DND-41 (cell line): ENCODE results near the gene SUB1.
A peak's percentile ranks its signal among the peaks of the same experiment; 100 is the strongest.

Source experiments
- ATAC-seq: fragments of 200-7000 bp; cut with Tn5 transposase; 3 replicates; pipeline ENCODE4 v1.9.1; 2021; ENCODE audit warnings: low read depth; ENCODE audit not compliant: insufficient read depth
- DNase-seq: peaks from one replicate; pipeline ENCODE4 v3.0.0-alpha.2; 2020
- H2AFZ ChIP-seq: 2 replicates; pipeline ENCODE4 v1.6.0; 2012; ENCODE audit warnings: low read depth, low read length
- H3K27ac ChIP-seq: 2 replicates; pipeline ENCODE4 v1.5.1; 2012; ENCODE audit warnings: low read length, inconsistent platforms
- H3K27me3 ChIP-seq: fragments of 200-600 bp; sonication (generic); 2 replicates; pipeline ENCODE4 v1.6.0; 2012; ENCODE audit warnings: low read length, mild to moderate bottlenecking, inconsistent platforms; ENCODE audit not compliant: insufficient read depth, poor library complexity
- H3K36me3 ChIP-seq: 2 replicates; pipeline ENCODE4 v1.5.1; 2012; ENCODE audit warnings: low read length, inconsistent platforms; ENCODE audit not compliant: insufficient read depth
- H3K4me1 ChIP-seq: 2 replicates; pipeline ENCODE4 v1.5.1; 2012; ENCODE audit warnings: mild to moderate bottlenecking, low read length; ENCODE audit not compliant: insufficient read depth
- H3K4me2 ChIP-seq: 2 replicates; pipeline ENCODE4 v1.6.0; 2012; ENCODE audit warnings: mild to moderate bottlenecking, moderate library complexity, low read length, inconsistent platforms; ENCODE audit not compliant: insufficient read depth
- H3K4me3 ChIP-seq, 2 experiments: fragments of 200-600 bp in 1 of 2; shearing (Covaris generic) in 1 of 2; 2 replicates each; pipeline ENCODE4 v1.5.1; 2012 to 2016; ENCODE audit warnings: inconsistent platforms in 2 of 2, low read length in 2 of 2, mild to moderate bottlenecking in 2 of 2, low read depth in 1 of 2, moderate library complexity in 1 of 2
- H3K79me2 ChIP-seq: 2 replicates; pipeline ENCODE4 v1.6.0; 2012; ENCODE audit warnings: low read length, inconsistent platforms; ENCODE audit not compliant: insufficient read depth
- H3K9ac ChIP-seq: 2 replicates; pipeline ENCODE4 v1.6.0; 2012; ENCODE audit warnings: low read depth, mild to moderate bottlenecking, inconsistent platforms, low read length, moderate library complexity
- H3K9me3 ChIP-seq: 2 replicates; pipeline ENCODE4 v1.5.1; 2012; ENCODE audit warnings: low read length, moderate library complexity, mild to moderate bottlenecking, inconsistent platforms; ENCODE audit not compliant: insufficient read depth, severe bottlenecking
- H4K20me1 ChIP-seq: 2 replicates; pipeline ENCODE4 v1.6.0; 2012; ENCODE audit warnings: low read length; ENCODE audit not compliant: insufficient read depth
- CTCF ChIP-seq: IDR thresholded peaks from 2 replicates; pipeline ENCODE4 v1.5.1; 2012; ENCODE audit warnings: borderline replicate concordance, low read length, moderate library complexity, mild to moderate bottlenecking; ENCODE audit not compliant: poor library complexity, severe bottlenecking; ENCODE audit errors: extremely low read depth
- EZH2 ChIP-seq: IDR thresholded peaks from 3 replicates; pipeline ENCODE4 v1.6.1; 2012; ENCODE audit warnings: borderline replicate concordance, low read depth, mild to moderate bottlenecking, moderate library complexity, low read length, inconsistent platforms; ENCODE audit not compliant: severe bottlenecking

Gene SUB1

GRCh38 chr5:32598260-32598937 lies 13.0 kb downstream of the SUB1 start:
- Histone ChIP-seq H3K4me2 (no peak overlapping the region), H3K9me3 (no peaks in the 10 kb centered on the region)

GRCh38 chr5:32598997-32599549 lies 13.7 kb downstream of the SUB1 start:
- no peaks in the 10 kb centered on the region for H3K27me3 ChIP-seq
- no peak overlapping the region for H3K9ac ChIP-seq
- no peak overlapping the region for H3K27ac ChIP-seq
- no peak for DNase-seq
- no peaks in the 10 kb centered on the region for H3K9me3 ChIP-seq
- no peak overlapping the region for H2AFZ ChIP-seq
- H3K4me3 ChIP-seq: no peak overlapping the region
- H3K36me3 ChIP-seq: peaks cover 90% of the 10 kb centered on the region
- no peak for TF ChIP-seq EZH2
- H3K4me1 ChIP-seq: peaks cover 10% of the 10 kb centered on the region; the same call in 1 of the 2 replicates
- peaks cover 61% of the 10 kb centered on the region for H3K79me2 ChIP-seq
- H4K20me1 ChIP-seq: peaks cover 55% of the 10 kb centered on the region
- no peak overlapping the region for H3K4me2 ChIP-seq
- ATAC-seq: no peak

More at GRCh38 chr5:32598260-32598937, 13.0 kb downstream of the SUB1 start:
- peak; percentile 50; the same call in 2 of the 3 replicates for ATAC-seq
- Histone ChIP-seq H3K36me3 (peaks cover 95% of the 10 kb centered on the region), H2AFZ (no peak overlapping the region), H3K27ac (no peak overlapping the region), H4K20me1 (peaks cover 59% of the 10 kb centered on the region), H3K4me1 (peaks cover 10% of the 10 kb centered on the region), H3K27me3 (no peaks in the 10 kb centered on the region), H3K9ac (no peak overlapping the region), H3K4me3 (no peak overlapping the region), H3K79me2 (peaks cover 68% of the 10 kb centered on the region)
- DNase-seq: no peak
- TF ChIP-seq EZH2: no peak
- TF ChIP-seq CTCF: no peak

GRCh38 chr5:32600054-32600622 lies 14.8 kb downstream of the SUB1 start:
- Histone ChIP-seq H3K36me3 (peaks cover 86% of the 10 kb centered on the region), H3K9ac (no peak overlapping the region), H4K20me1 (peaks cover 51% of the 10 kb centered on the region), H3K4me1 (peaks cover 7% of the 10 kb centered on the region; the same call in 1 of the 2 replicates), H3K79me2 (peaks cover 51% of the 10 kb centered on the region), H3K27ac (no peak overlapping the region), H3K4me2 (no peak overlapping the region), H3K27me3 (no peaks in the 10 kb centered on the region), H2AFZ (no peak overlapping the region), H3K4me3 (no peak overlapping the region), H3K9me3 (no peaks in the 10 kb centered on the region)
- DNase-seq: no peak
- TF ChIP-seq EZH2 (no peak), CTCF (no peak)
- no peak for ATAC-seq
